GM12875 (cell line): ENCODE results near the gene CPNE8.

Source experiments
- H3K4me3 ChIP-seq: one replicate; pipeline ENCODE4 v1.5.1; 2011; ENCODE audit warnings: low read depth, low read length, control low read depth
- CTCF ChIP-seq: IDR thresholded peaks from 2 replicates; pipeline ENCODE4 v1.5.1; 2011; ENCODE audit warnings: low read depth, mild to moderate bottlenecking, control low read depth, inconsistent platforms, low read length, moderate library complexity, borderline replicate concordance; ENCODE audit not compliant: insufficient read depth

CPNE8 gene

DNA sequence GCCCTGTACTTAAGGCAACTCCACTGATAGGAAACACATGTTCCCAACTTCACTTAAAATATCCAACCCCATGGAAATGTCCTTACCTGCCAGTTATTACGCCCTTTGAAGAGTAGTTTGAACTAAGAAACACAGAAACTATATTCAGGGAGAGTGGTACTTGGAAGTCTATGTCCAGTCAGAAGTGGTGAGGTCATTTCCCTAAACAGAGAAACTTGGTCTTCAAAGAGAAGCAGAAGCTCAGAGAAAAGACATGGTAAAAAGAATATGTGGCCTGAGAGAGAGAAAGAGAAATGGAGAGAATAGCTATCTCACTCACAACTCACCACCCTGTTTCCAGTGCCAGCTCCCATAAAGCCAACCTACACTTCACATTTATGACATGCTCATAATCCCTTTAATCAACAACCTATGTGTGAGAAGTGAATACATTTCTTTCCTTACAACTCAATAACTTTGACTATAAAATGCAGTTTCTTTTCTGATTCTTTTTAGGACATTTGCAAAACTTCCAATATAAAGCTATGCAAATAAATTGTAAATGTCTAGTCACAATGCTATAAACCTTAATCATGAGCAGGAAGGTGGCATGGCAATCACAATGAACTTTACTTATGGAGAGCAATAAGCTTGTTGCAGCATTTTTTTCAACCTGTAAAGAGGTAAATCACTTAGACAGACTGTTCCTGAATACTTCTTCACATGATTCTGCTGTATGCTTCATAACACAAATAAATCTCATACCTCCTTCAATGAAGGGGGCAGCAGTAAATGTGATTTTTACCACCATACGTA lies 67.1 kb downstream of the CPNE8 start:
- no peak overlapping the region for H3K4me3 ChIP-seq
- no peak for TF ChIP-seq CTCF

DNA sequence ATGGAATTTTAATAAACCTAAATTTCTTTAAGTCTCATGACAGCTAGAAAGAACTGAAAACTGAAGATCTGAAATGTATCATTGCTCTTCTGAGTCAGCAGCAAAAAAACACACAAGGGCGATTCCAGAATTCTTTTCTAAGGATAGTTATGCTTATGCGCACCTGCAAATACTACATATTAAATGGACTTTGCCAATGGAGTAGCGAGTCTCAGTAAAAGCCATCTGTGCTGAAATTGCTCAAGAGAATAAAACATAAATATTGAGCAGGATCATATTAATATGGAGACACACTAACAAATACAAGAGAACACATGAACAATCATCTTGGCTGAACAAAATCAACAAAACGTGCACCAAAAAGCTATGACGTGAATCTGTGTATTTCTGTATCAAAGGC lies 73.7 kb downstream of the CPNE8 start:
- H3K4me3 ChIP-seq = no peak overlapping the region
- TF ChIP-seq CTCF = no peak

DNA sequence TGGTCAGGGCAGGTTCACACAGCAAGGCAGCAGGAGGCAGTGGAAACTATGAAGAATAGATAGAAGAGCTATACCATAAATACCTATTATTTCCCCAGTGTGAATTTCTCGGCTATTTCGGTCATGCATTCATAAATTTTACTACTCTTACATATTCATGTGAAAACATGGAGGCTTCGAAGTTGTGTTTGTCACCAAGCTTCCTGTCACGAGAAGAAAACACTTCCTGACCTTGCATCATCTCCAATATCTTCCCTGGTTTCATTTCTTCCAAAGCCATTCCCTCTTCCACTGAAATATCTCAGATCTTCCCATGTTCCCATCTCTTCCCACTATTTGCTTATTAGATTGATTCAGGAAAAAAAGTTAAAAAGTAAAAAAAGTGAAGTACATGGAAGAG lies 80.4 kb downstream of the CPNE8 start:
- no peak for TF ChIP-seq CTCF
- H3K4me3 ChIP-seq = no peak overlapping the region

- no peak for TF ChIP-seq CTCF
- no peak overlapping the region for H3K4me3 ChIP-seq
These were observed 81.7 kb downstream of the CPNE8 start for GRCh38 chr12:38823738-38824137.

- no peak overlapping the region for H3K4me3 ChIP-seq
- no peak for TF ChIP-seq CTCF
These were observed 82.1 kb downstream of the CPNE8 start for GRCh38 chr12:38823314-38823713.

GRCh38 chr12:38817942-38818341 lies 87.4 kb downstream of the CPNE8 start:
- no peak overlapping the region for H3K4me3 ChIP-seq
- no peak for TF ChIP-seq CTCF

DNA sequence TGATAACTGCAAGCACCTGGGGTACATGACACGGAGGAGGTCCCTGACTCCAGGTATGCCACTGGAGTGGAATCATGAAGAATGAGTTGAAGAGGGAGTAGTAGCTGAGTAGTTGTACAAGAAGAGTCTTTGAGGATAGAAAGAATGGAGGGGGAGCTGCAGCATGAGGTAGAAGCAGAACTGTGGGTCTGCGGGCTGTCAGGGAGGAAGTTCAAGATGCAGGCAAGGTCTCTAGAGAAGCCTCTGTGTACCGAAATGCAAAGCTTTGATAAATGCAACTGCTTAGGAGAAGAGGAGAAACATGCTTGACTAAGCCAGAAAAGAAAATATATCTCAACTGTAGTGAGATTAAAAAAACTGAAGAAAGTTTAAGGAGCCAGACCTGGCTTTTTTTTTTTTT lies 91.5 kb downstream of the CPNE8 start:
- TF ChIP-seq CTCF = no peak
- H3K4me3 ChIP-seq = no peak overlapping the region
